ENCODE results near the gene FAM107A. TPM values are rescaled to one million over a fixed set of nuclear protein-coding genes. Genes with fewer than 3 reads are reported as not detected.

FAM107A gene
- polyA plus RNA-seq, 1 donor (not counting 4 experiments of a cell fraction or from before 2014, with no cell fraction given): not detected

- no peak overlapping the region for H3K4me2 ChIP-seq (ENCODE audit: control insufficient read depth, extremely low read depth, insufficient read depth, low read depth, low read length)
- no peaks in the 10 kb centered on the region for H3K9me1 ChIP-seq (ENCODE audit: control insufficient read depth, extremely low read depth, insufficient read depth, low read length)
- no peak overlapping the region for H3K4me3 ChIP-seq (ENCODE audit: control insufficient read depth in 2 of 3, extremely low read depth in 1 of 3, insufficient read depth in 2 of 3, low read depth in 1 of 3, low read length in 3 of 3)
- H3K79me2 ChIP-seq (ENCODE audit: control insufficient read depth, insufficient read depth, low read length): no peaks in the 10 kb centered on the region
- no peaks in the 10 kb centered on the region for H3K9me3 ChIP-seq (ENCODE audit: control insufficient read depth, low read depth, low read length)
- dilution Hi-C loops (cut with MboI; ENCODE audit: extremely low pct_ligation_motif_present, low sequenced_read_pairs): no loop called here
- H3K9ac ChIP-seq (ENCODE audit: control insufficient read depth, extremely low read depth, insufficient read depth, low read length): no peak overlapping the region
- H4K20me1 ChIP-seq (ENCODE audit: control insufficient read depth, extremely low read depth, insufficient read depth, low read length): no peaks in the 10 kb centered on the region
- no peaks in the 10 kb centered on the region for H3K36me3 ChIP-seq (ENCODE audit: control insufficient read depth in 2 of 2, extremely low read depth in 1 of 2, insufficient read depth in 2 of 2, low read length in 2 of 2)
- no peak overlapping the region for H2AFZ ChIP-seq (ENCODE audit: control insufficient read depth, low read length)
- no peak for FAIRE-seq
- DNase-seq (ENCODE audit: low read depth, low spot score): no peak
- no peak overlapping the region for H3K27ac ChIP-seq (ENCODE audit: control insufficient read depth, insufficient read depth, low read length)
- TF ChIP-seq CTCF (optimal IDR thresholded peaks at IDR 0.05 in 1 of 3, IDR thresholded peaks at IDR 0.05 in 1 of 3, conservative IDR thresholded peaks at IDR 0.05 in 1 of 3; ENCODE audit: extremely low read depth in 1 of 3, insufficient read depth in 2 of 3, low read length in 3 of 3) (no peak), EZH2 (IDR thresholded peaks at IDR 0.05; ENCODE audit: low read length) (no peak)
- no peaks in the 10 kb centered on the region for H3K4me1 ChIP-seq (ENCODE audit: control insufficient read depth, extremely low read depth, insufficient read depth, low read length)
- no peaks in the 10 kb centered on the region for H3K27me3 ChIP-seq (ENCODE audit: control insufficient read depth, extremely low read depth, insufficient read depth, low read length)
Measured at GRCh38 chr3:58519668-58520402, 57.4 kb downstream of the FAM107A start.

DNA sequence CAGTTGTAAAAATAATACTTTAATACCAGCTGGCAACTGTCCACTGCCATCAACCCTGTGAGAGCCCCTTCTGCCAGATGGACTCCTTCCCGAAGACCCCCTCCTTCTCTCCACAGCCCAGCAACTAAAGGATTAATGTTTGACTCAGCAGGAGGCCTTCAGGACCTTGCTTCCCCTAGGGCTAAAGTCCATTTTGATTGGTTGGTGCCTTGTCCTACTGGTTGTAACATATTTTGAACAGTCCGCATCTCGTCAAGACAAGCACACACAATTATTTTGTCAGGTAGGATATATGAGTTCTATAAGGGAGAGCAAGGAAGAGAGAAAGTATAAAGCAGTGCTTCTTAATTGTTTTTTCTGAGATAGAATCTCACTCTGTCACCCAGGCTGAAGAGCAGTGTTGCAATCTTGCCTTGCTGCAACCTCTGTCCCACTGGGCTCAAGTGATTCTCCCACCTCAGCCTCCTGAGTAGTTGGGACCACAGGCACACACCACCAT lies 58.9 kb downstream of the FAM107A start:
- peak; percentile 20 for FAIRE-seq
- no peaks in the 10 kb centered on the region for H4K20me1 ChIP-seq (ENCODE audit: control insufficient read depth, extremely low read depth, insufficient read depth, low read length)
- no peaks in the 10 kb centered on the region for H3K27me3 ChIP-seq (ENCODE audit: control insufficient read depth, extremely low read depth, insufficient read depth, low read length)
- H3K4me1 ChIP-seq (ENCODE audit: control insufficient read depth, extremely low read depth, insufficient read depth, low read length): no peaks in the 10 kb centered on the region
- H3K4me3 ChIP-seq (ENCODE audit: control insufficient read depth in 2 of 3, extremely low read depth in 1 of 3, insufficient read depth in 2 of 3, low read depth in 1 of 3, low read length in 3 of 3): no peak overlapping the region
- H3K36me3 ChIP-seq (ENCODE audit: control insufficient read depth in 2 of 2, extremely low read depth in 1 of 2, insufficient read depth in 2 of 2, low read length in 2 of 2): no peaks in the 10 kb centered on the region
- H3K9ac ChIP-seq (ENCODE audit: control insufficient read depth, extremely low read depth, insufficient read depth, low read length): no peak overlapping the region
- peak overlapping the region; percentile 31 for H3K4me2 ChIP-seq (ENCODE audit: control insufficient read depth, extremely low read depth, insufficient read depth, low read depth, low read length)
- TF ChIP-seq CTCF (optimal IDR thresholded peaks at IDR 0.05 in 1 of 3, IDR thresholded peaks at IDR 0.05 in 1 of 3, conservative IDR thresholded peaks at IDR 0.05 in 1 of 3; ENCODE audit: extremely low read depth in 1 of 3, insufficient read depth in 2 of 3, low read length in 3 of 3) (no peak), EZH2 (IDR thresholded peaks at IDR 0.05; ENCODE audit: low read length) (no peak)
- H2AFZ ChIP-seq (ENCODE audit: control insufficient read depth, low read length): no peak overlapping the region
- no peaks in the 10 kb centered on the region for H3K9me1 ChIP-seq (ENCODE audit: control insufficient read depth, extremely low read depth, insufficient read depth, low read length)
- DNase-seq (ENCODE audit: low read depth, low spot score): no peak
- H3K27ac ChIP-seq (ENCODE audit: control insufficient read depth, insufficient read depth, low read length): no peak overlapping the region
- no peaks in the 10 kb centered on the region for H3K79me2 ChIP-seq (ENCODE audit: control insufficient read depth, insufficient read depth, low read length)
- H3K9me3 ChIP-seq (ENCODE audit: control insufficient read depth, low read depth, low read length): no peaks in the 10 kb centered on the region
- dilution Hi-C loops (cut with MboI; ENCODE audit: extremely low pct_ligation_motif_present, low sequenced_read_pairs): no loop called here
